Transverse colon (tissue), 3 donors: ENCODE data around the gene PPP1R37.

Experiments
- POLR2A ChIP-seq: fragments of 450-650 bp; IDR thresholded peaks from one replicate; pipeline ENCODE4 v1.6.1; 2016; ENCODE audit warnings: antibody characterized with exemption, mild to moderate bottlenecking, moderate library complexity
- POLR2AphosphoS5 ChIP-seq, 3 donors: sonication (generic); formaldehyde crosslinking; IDR thresholded peaks; one replicate each; pipeline ENCODE4 v1.6.1; 2016; ENCODE audit warnings: antibody characterized with exemption in 3 of 3

DNA sequence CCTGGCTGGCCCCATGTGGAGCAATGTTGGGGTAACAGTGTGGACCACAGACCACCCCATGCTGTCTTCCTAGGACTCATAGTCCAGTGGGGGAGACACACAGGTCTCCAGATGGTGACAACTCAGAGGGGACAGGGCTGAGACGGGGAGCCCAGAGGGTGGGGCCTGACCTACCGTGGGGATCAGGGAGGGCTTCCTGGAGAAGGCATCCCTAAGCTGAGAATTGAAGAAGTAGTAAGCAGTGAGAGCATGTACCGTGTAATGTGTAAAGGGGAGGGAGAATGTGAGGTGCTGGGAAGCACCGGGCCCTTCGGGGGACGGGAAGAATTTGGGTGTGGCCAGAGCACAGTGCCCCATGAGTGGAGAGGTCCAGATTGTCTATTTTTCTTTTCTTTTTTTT is 31.0 kb downstream of the PPP1R37 start:
- TF ChIP-seq POLR2A (no peak), POLR2AphosphoS5 (IDR thresholded peaks at IDR 0.05) (no peak)
